ENCODE results near the gene MRPL55. TPM values are rescaled to one million over a fixed set of nuclear protein-coding genes. Genes with fewer than 3 reads are reported as not detected.

The MRPL55 gene
- total RNA-seq, 1 experiment from 2014 or later = 57.1 TPM

DNA sequence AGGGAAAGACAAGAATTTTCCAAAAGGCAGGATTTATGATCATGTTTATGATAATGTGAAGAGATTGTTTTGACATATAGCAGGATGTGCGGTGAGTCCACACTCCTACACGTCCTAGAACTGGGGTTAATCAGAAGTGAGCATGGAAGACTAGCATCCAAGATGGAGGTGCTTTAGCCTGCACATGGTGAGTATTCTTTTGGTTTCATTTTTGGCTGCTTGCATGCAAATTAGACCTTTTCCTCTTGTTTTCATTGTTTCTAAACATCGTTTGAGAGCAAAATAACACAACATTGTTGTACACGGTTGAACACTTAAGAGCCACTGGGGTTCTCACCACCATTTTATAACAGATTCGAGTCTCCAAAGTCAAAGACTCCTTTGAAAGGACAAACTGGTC, 16.1 kb upstream of the MRPL55 start:
- ATAC-seq = no peak
- intact Hi-C loops (cut with micrococcal nuclease) = no loop called here
- TF ChIP-seq MAX (IDR thresholded peaks at IDR 0.05) = no peak
- no peak for TF ChIP-seq EZH2phosphoT487 (IDR thresholded peaks at IDR 0.05; ENCODE audit: borderline replicate concordance)
- no peak for TF ChIP-seq SRF (IDR thresholded peaks at IDR 0.05; ENCODE audit: low read depth)
- no peak for TF ChIP-seq SIN3A (IDR thresholded peaks at IDR 0.05; ENCODE audit: low read depth)
- TF ChIP-seq EZH2 (IDR thresholded peaks at IDR 0.05) = no peak
- TF ChIP-seq, protein P1, sequence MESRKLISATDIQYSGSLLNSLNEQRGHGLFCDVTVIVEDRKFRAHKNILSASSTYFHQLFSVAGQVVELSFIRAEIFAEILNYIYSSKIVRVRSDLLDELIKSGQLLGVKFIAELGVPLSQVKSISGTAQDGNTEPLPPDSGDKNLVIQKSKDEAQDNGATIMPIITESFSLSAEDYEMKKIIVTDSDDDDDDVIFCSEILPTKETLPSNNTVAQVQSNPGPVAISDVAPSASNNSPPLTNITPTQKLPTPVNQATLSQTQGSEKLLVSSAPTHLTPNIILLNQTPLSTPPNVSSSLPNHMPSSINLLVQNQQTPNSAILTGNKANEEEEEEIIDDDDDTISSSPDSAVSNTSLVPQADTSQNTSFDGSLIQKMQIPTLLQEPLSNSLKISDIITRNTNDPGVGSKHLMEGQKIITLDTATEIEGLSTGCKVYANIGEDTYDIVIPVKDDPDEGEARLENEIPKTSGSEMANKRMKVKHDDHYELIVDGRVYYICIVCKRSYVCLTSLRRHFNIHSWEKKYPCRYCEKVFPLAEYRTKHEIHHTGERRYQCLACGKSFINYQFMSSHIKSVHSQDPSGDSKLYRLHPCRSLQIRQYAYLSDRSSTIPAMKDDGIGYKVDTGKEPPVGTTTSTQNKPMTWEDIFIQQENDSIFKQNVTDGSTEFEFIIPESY (IDR thresholded peaks at IDR 0.05; ENCODE audit: extremely low read depth, insufficient replicate concordance, low read length) = no peak
- no peak for TF ChIP-seq SP1 (IDR thresholded peaks at IDR 0.05; ENCODE audit: low read depth)
- TF ChIP-seq TCF7L2 (IDR thresholded peaks at IDR 0.05; ENCODE audit: borderline replicate concordance, extremely low read depth, insufficient read depth, insufficient read length) = no peak
- no peak for TF ChIP-seq ZFX (IDR thresholded peaks at IDR 0.05)
- TF ChIP-seq YY1 (IDR thresholded peaks at IDR 0.05; ENCODE audit: extremely low read depth, insufficient replicate concordance, low read depth, low read length) = no peak
- no peak for TF ChIP-seq POLR2AphosphoS5 (IDR thresholded peaks at IDR 0.05; ENCODE audit: low read depth, low read length)
- no peak for TF ChIP-seq CEBPB (IDR thresholded peaks at IDR 0.05; ENCODE audit: low read depth)
- TF ChIP-seq ELF1 (IDR thresholded peaks at IDR 0.05; ENCODE audit: borderline replicate concordance, low read depth) = no peak
- no peak for TF ChIP-seq POLR2A (IDR thresholded peaks at IDR 0.05; ENCODE audit: borderline replicate concordance, extremely low read depth, insufficient read depth, insufficient read length)
- TF ChIP-seq ATF3 (IDR thresholded peaks at IDR 0.05) = no peak
- Histone ChIP-seq H4K20me1 (ENCODE audit: insufficient read depth) (no peaks in the 10 kb centered on the region), H3K79me2 (ENCODE audit: insufficient read depth, low read length) (no peaks in the 10 kb centered on the region), H3K9me3 (ENCODE audit: control insufficient read depth in 1 of 2, insufficient read depth in 1 of 2, low read depth in 1 of 2, low read length in 2 of 2) (no peaks in the 10 kb centered on the region), H3K27ac (ENCODE audit: low read depth, low read length) (no peak overlapping the region), H3K9ac (ENCODE audit: low read length) (no peak overlapping the region), H3K27me3 (ENCODE audit: insufficient read depth, low read length) (no peaks in the 10 kb centered on the region), H3K9me2 (ENCODE audit: insufficient read depth) (no peaks in the 10 kb centered on the region), H3K4me1 (ENCODE audit: control insufficient read depth in 1 of 2, insufficient read depth in 2 of 2, low read length in 2 of 2) (0 out of 4 replicates have a peak, but pooled peaks cover 0 to under 1% of the 10 kb centered on the region in 2 experiments), H2AFZ (ENCODE audit: low read depth, low read length, poor library complexity, severe bottlenecking) (no peak overlapping the region), H3K36me3 (ENCODE audit: control insufficient read depth in 1 of 2, insufficient read depth in 2 of 2, low read length in 2 of 2) (no peaks in the 10 kb centered on the region), H3K4me3 (replicated peaks in 1 of 2; ENCODE audit: low read depth in 1 of 2, low read length in 2 of 2) (no peak overlapping the region), H3K4me2 (ENCODE audit: low read length) (no peak overlapping the region)
- POLR2A ChIA-PET = no interaction called here
- RAD21 ChIA-PET (ENCODE audit: low non-redundant PET in 1 of 2, low total read pairs in 2 of 2, uncharacterized antibody in 2 of 2, unreplicated experiment in 2 of 2) = no interaction called here
- CTCF ChIA-PET = no interaction called here
- DNase-seq (ENCODE audit: low read depth, low spot score) = no peak
- BruUV-seq (replicated peaks) = no TSS peak

Measured in HCT116 (cell line).